OCI-LY7 (cell line): ENCODE data around the gene TGM2.

ENCODE experiments used
- EZH2phosphoT487 ChIP-seq: fragments of 200-600 bp; sonication (generic); IDR thresholded peaks from 2 replicates; pipeline ENCODE4 v1.6.1; 2018; ENCODE audit warnings: low read depth, borderline replicate concordance, mild to moderate bottlenecking, mixed run types, antibody characterized with exemption, low read length, moderate library complexity, mixed read lengths
- TF ChIP-seq, protein P1 (sequence below): fragments of 200-600 bp; sonication (generic); conservative IDR thresholded peaks from 2 replicates; pipeline ENCODE4 v1.5.1; 2014; ENCODE audit warnings: mild to moderate bottlenecking, antibody characterized with exemption, low read length, moderate library complexity, mixed read lengths

DNA sequence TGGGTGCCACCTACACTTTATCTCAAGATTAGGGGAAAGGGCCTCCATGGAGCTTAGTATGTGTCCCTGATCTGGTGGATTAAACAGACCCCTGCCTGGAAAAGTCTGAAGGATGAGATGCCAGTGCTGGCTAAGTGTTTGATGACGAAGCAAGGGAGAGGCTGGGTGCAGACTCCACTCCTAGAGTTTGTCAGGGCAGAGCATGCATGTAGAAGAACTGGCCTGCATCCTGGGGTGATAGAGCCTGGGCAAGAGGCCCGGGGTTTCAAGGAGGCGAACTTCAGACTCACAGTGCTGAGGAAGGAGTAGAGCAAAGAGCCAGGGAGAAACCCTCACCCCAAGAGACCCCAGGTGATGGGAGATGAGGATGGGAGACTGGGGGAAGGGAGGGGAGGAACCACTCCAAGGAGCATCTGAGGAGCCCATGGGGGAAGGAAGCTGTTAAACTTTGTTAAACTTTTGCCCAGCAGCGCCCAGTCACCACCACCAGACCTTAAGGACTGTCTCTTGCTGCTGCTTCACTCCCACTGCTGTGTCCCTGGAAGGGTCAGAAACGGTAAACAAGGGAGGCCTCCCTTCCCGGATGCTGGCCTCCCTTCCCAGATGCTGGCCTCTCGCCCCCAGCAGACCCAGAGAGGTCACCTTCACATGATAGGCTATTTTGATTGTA, 69.9 kb downstream of the TGM2 start:
- TF ChIP-seq EZH2phosphoT487, result no peak
- TF ChIP-seq, protein P1, sequence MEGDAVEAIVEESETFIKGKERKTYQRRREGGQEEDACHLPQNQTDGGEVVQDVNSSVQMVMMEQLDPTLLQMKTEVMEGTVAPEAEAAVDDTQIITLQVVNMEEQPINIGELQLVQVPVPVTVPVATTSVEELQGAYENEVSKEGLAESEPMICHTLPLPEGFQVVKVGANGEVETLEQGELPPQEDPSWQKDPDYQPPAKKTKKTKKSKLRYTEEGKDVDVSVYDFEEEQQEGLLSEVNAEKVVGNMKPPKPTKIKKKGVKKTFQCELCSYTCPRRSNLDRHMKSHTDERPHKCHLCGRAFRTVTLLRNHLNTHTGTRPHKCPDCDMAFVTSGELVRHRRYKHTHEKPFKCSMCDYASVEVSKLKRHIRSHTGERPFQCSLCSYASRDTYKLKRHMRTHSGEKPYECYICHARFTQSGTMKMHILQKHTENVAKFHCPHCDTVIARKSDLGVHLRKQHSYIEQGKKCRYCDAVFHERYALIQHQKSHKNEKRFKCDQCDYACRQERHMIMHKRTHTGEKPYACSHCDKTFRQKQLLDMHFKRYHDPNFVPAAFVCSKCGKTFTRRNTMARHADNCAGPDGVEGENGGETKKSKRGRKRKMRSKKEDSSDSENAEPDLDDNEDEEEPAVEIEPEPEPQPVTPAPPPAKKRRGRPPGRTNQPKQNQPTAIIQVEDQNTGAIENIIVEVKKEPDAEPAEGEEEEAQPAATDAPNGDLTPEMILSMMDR, result no peak
